NCI-H2107 treated with DMSO at 0.1 percent for 48 hours (cell line): ENCODE measurements around the gene RTF2.

Source experiments
- DNase-seq: peaks from one replicate; lab custom pipeline; 2025; ENCODE audit not compliant: unreplicated experiment; lab: John Stamatoyannopoulos, UW

The RTF2 gene

GRCh38 chr20:56438284-56438683, 30.1 kb upstream of the RTF2 start:
- DNase-seq: no peak

- DNase-seq: no peak
Observed at GRCh38 chr20:56439771-56440291, 28.6 kb upstream of the RTF2 start.

DNA sequence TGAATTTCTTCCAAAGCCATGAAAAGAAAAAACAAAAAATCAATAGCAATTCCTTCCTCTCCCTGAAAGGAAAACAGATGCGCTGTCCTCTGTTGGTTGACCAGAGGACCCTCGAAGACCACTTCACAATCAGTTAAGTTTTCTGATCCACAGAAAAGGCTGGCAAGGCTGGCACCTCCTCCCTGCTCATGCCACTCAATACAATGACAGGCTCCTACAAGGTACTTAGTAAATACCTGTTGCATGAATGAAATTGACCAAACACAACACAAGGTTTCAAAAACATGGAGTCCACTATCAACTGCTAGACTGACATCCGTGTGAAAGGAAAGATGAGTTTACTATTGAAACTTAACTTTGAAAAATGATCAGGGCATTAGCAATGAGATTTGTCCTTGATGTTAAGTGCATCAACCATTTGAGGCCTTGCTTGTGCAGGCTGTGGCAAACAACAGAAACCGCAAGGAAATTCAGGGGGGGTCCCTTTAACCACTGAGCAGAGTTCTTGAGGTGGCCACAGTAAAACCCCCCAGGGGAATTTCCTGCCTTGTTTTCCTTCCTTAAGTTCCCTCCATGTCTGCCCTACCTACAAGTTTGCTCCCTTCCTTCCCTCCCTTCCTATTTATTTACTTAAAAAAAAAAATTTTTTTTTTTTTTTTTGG, 27.9 kb upstream of the RTF2 start:
- no peak for DNase-seq

DNA sequence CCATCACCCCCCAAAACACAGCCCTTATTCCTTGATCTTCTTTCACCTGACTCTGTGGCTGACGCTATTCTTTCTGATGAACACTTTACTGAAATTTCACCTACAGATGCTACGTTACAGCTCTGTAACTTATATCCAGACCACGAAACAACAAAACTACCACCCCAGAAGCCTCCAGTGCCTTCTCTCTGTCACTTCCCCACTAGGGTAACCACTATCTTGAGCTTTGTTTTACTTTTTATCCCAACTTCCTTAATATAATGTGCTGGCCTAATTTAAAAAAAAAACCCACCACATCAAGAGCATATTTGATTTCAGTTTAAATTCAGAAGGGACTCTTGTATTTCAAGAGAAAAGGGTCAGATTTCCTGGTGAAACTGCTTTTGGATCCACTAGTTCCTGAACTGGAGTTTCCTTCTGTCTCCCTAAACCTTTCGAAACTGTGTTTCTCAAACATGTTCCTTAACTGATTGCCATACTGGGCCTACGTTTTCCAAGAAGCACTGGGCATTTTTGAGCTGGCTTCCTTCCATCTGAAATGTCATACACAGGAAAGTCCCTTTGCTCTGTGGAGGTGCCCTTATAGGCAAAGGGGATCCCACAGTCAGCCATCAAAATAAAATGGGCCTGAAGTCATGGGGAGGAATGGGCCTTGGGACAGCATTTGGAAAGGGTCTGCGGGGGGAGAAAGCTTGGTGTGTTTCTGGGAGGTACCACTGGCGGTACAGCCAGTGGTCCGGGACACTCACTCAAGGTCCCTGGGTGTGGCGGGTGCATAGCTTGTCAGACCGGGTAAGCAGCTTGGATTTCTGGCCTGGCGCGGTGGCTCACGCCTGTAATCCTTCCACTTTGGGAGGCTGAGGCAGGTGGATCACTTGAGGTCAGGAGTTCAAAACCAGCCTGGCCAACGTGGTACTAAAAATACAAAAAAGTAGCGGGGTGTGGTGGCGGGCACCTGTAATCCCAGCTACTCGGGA, 25.8 kb upstream of the RTF2 start:
- no peak for DNase-seq

GRCh38 chr20:56443654-56444540, 24.5 kb upstream of the RTF2 start:
- no peak for DNase-seq

DNA sequence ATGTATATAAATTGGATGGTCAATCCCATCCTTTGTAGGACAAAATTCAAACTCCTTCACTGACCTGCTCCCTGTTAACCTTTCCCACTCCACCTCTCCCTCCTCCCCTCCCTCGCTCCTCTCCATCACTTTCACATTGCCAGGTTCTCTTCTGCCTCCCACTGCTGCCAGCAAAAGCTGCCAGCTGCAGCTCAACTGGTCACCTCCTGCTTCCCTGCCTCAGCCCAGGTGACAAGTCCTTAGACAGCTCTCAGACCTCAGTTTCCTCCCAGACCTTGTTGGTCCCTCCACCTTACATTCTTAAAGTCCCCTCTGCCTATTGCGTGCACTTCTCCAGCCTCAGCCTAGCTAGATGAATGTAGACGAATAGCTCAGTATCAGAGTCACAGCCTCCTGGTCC, 23.3 kb upstream of the RTF2 start:
- no peak for DNase-seq

DNA sequence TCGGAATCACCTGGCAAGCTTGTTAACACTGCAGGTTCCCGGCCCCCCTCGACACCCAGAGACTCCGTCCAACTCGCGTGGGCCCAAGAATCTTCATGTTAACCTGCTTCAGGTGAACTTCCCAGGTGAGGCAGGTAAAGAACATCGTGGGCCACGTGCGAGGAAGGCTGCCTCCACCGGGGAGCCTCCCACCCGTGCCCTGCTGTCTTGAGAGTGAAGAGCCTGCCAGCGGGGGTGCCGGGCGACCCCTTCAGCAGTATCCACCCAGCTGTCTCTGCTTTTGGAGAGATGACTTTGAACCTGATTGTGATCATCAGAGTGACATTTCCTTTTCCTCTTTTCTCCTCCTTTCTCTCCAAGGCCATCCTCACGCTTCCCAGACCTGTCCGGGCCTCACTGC, 22.9 kb upstream of the RTF2 start:
- DNase-seq: no peak

GRCh38 chr20:56447227-56447626, 21.2 kb upstream of the RTF2 start:
- DNase-seq: no peak

DNA sequence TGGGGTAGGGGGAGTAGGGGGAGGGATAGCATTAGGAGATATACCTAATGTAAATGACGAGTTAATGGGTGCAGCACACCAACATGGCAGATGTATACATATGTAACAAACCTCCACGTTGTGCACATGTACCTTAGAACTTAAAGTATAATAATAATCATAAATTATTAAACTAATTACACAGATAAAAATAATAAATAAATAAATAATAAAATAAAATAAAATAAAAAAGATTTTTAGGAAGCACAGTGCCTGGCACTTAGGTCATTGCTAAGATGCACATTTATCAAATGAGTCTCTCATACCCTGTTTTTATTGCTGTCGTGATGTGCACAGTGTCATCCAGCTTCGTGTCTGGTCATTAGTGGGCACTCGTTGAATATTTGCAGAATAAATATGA, 19.0 kb upstream of the RTF2 start:
- DNase-seq: no peak

- no peak for DNase-seq
Observed at GRCh38 chr20:56451056-56451765, 17.2 kb upstream of the RTF2 start.

- no peak for DNase-seq
Observed at GRCh38 chr20:56453352-56453751, 15.1 kb upstream of the RTF2 start.

DNA sequence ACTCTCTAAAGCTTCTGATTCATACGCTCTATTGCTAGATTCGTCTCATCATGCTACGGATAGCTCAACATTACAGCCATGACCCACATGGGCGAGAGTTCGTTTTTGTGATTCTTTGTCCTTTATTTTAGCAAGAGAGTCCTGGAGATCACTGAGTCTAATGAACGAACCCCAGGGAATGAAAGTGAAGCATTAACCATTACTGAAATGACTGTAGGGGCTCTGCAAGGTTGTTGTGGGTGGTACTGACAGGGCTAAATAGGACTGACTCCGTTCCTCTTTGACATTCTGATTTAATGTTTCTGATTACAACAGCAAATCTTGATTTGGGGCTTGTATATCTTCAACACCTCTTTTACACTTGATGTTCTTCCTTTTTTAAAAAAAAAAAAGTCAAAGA, 13.7 kb upstream of the RTF2 start:
- DNase-seq: no peak

DNA sequence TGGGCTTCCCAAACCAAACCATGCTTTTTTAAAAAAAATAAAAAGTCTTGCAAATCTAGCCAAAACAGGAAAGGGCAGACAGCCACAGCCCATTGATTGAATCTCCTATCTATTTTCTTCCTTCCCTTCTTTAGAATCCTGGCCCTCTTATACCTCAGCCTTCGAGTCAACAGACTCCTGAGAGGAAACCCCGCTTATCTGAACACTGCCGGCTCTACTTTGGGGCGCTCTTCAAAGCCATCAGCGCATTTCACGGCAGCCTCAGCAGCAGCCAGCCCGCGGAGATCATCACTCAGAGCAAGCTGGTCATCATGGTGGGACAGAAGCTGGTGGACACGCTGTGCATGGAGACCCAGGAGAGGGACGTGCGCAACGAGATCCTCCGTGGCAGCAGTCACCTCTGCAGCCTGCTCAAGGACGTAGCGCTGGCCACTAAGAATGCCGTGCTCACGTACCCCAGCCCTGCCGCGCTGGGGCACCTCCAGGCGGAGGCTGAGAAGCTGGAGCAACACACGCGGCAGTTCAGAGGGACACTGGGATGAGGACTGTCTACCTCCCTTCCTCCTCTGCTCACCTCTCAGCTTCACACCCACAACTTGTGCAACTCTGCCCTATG, 10.1 kb upstream of the RTF2 start:
- DNase-seq: no peak

DNA sequence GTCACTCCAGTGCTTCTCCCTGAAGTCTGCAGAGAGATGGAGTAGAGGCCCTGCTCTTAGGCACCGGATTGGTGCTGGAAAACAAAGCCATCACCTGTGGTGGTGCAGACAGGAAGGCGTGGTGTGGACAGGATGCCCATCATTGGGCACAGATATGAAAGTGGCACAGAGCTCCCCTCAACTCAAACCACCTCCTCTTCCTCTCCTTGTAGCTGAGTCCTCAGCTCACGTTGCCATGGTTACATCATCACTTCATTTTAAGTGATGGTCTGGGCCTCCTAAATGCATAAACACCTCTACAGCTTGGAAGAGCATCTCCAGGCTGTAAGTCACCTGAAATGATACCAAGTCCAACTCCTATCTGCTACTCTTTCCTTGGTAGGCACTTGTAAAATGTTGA, 8.0 kb upstream of the RTF2 start:
- DNase-seq: no peak

DNA sequence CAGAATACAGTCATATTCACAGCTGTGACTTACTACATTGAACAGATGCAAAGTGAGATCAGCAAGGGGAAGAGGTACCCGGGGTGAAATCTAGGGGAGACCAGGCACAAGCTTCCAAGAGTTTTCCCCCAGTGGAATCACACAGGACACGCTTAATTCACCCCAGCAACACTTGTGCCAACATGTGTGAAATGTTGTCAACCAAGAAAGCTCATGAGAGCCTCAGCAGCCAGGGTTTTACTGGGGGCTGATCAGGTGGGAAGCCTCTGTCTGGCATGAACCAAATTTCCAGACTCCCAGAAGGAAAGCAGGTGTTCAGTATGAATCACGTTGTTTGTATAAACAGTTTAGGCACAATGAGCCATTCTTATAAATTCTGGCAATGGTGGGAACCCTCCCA, 6.9 kb upstream of the RTF2 start:
- DNase-seq: no peak

DNA sequence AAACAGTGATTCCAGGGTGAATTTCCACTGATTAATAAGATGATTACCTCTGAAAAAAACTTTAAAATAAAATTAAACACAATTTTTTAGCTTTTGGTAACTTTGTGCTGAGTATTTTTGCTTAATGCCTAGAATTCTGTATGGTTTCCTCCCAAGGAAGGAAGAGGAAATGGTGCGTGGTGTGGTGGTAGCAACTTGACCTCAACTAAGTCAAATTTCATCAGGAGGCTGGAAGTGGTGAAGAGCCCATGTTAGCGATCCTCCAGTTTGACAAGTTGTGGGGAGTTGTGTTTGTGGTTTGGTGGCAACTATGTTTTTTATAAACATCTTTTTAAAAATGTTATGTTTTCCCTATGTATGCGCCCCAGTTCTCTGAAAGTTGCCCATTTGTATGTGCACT, 5.0 kb upstream of the RTF2 start:
- DNase-seq: no peak

GRCh38 chr20:56465997-56466396, 2.4 kb upstream of the RTF2 start:
- no peak for DNase-seq

- DNase-seq: no peak
Observed at GRCh38 chr20:56467968-56468315, 485 bp upstream of the RTF2 start.

GRCh38 chr20:56469077-56469449, 636 bp downstream of the RTF2 start:
- DNase-seq: no peak

- no peak for DNase-seq
Observed at GRCh38 chr20:56483970-56484369, 15.5 kb downstream of the RTF2 start.
